GM18867 (cell line): ENCODE measurements around the gene SLX9.
"Not testable (repeated sequence)": the region's sequence is repeated elsewhere in the genome, so short reads cannot be mapped to it uniquely, and the experiment has no call there.

Source experiments
- ATAC-seq: cut with Tn5 transposase; IDR thresholded peaks from one replicate; pipeline ENCODE4 v1.9.1; 2021; ENCODE audit warnings: mild to moderate bottlenecking, moderate library complexity; ENCODE audit not compliant: unreplicated experiment

SLX9 gene

GRCh38 chr21:44975720-44976555, 36.1 kb downstream of the SLX9 start:
- no peak for ATAC-seq

- not testable (repeated sequence) for ATAC-seq
Measured at GRCh38 chr21:44976556-44977393, 36.9 kb downstream of the SLX9 start.

GRCh38 chr21:44977616-44978340, 37.9 kb downstream of the SLX9 start:
- no peak for ATAC-seq

- no peak for ATAC-seq
Measured at GRCh38 chr21:44979687-44980561, 40.1 kb downstream of the SLX9 start.

GRCh38 chr21:44980562-44981489, 41.0 kb downstream of the SLX9 start:
- ATAC-seq: no peak

- no peak for ATAC-seq
Measured at GRCh38 chr21:44982558-44983250, 42.9 kb downstream of the SLX9 start.

GRCh38 chr21:44983421-44984206, 43.8 kb downstream of the SLX9 start:
- no peak for ATAC-seq

GRCh38 chr21:44984428-44984791, 44.6 kb downstream of the SLX9 start:
- no peak for ATAC-seq

- ATAC-seq: no peak
Measured at GRCh38 chr21:44984792-44985440, 45.1 kb downstream of the SLX9 start.

GRCh38 chr21:44985441-44986401, 45.9 kb downstream of the SLX9 start:
- ATAC-seq: no peak

- no peak for ATAC-seq
Measured at GRCh38 chr21:44986471-44987291, 46.9 kb downstream of the SLX9 start.

GRCh38 chr21:44987301-44987885, 47.6 kb downstream of the SLX9 start:
- ATAC-seq: no peak

GRCh38 chr21:44987886-44988606, 48.2 kb downstream of the SLX9 start:
- no peak for ATAC-seq
